Smooth muscle cell (in vitro differentiated cells): ENCODE measurements around the gene UPF1. TPM values are rescaled to one million over a fixed set of nuclear protein-coding genes. Genes with fewer than 3 reads are reported as not detected.

Experiments
- DNase-seq: peaks from one replicate; lab custom pipeline; 2025; ENCODE audit not compliant: unreplicated experiment; lab: John Stamatoyannopoulos, UW
- H2AFZ ChIP-seq: fragments of 200-600 bp; sonication (generic); 2 replicates; pipeline ENCODE4 v1.6.0; 2016; ENCODE audit warnings: antibody characterized with exemption, low read depth, mild to moderate bottlenecking
- H3F3A ChIP-seq: fragments of 200-600 bp; sonication (generic); 2 replicates; pipeline ENCODE4 v1.6.0; 2017; ENCODE audit warnings: antibody characterized with exemption, low read depth
- H3K27ac ChIP-seq: fragments of 200-600 bp; sonication (generic); 2 replicates; pipeline ENCODE4 v1.5.1; 2016; ENCODE audit warnings: low read depth, mild to moderate bottlenecking
- H3K27me3 ChIP-seq: fragments of 200-600 bp; sonication (generic); 2 replicates; pipeline ENCODE4 v1.6.1; 2016; ENCODE audit warnings: low read depth, mild to moderate bottlenecking
- H3K36me3 ChIP-seq: fragments of 200-600 bp; sonication (generic); 2 replicates; pipeline ENCODE4 v1.5.1; 2016; ENCODE audit warnings: low read depth
- H3K4me1 ChIP-seq: fragments of 200-600 bp; sonication (generic); 2 replicates; pipeline ENCODE4 v1.5.1; 2016; ENCODE audit warnings: low read depth
- H3K4me2 ChIP-seq: fragments of 200-600 bp; sonication (generic); 2 replicates; pipeline ENCODE4 v1.6.0; 2016; ENCODE audit warnings: mild to moderate bottlenecking
- H3K4me3 ChIP-seq: fragments of 200-600 bp; sonication (generic); 2 replicates; pipeline ENCODE4 v1.5.1; 2016; ENCODE audit warnings: mild to moderate bottlenecking
- H3K79me2 ChIP-seq: fragments of 200-600 bp; sonication (generic); 2 replicates; pipeline ENCODE4 v1.6.0; 2016; ENCODE audit warnings: low read depth, mild to moderate bottlenecking
- H3K9ac ChIP-seq: fragments of 200-600 bp; sonication (generic); 2 replicates; pipeline ENCODE4 v1.6.0; 2016; ENCODE audit warnings: low read depth
- H3K9me3 ChIP-seq: fragments of 200-600 bp; sonication (generic); replicated peaks from 2 replicates; pipeline ENCODE4 v1.5.1; 2016; ENCODE audit warnings: low read depth
- H4K20me1 ChIP-seq: fragments of 200-600 bp; sonication (generic); 2 replicates; pipeline ENCODE4 v1.6.0; 2016; ENCODE audit warnings: low read depth
- WGBS: methylation state at CpG from one replicate; pipeline ENCODE4 v1.1.7; 2016; ENCODE audit warnings: low lambda C conversion rate; 5-methylcytosine and 5-hydroxymethylcytosine counted together
- polyA plus RNA-seq: library from polyadenylated mRNA; unstranded; fragments of >200 nt; fragmentation: Nextera tagmentation; extraction: Ambion mirVana; gene quantifications from 2 replicates; pipeline ENCODE4 v1.2.1, GENCODE V29; 2016
- total RNA-seq: library from RNA; depleted of rRNA; stranded (reverse); fragments of >200 nt; gene quantifications from 2 replicates; pipeline ENCODE4 v1.2.3, GENCODE V29; 2014
- TF ChIP-seq, protein P1 (sequence below): fragments of 200-600 bp; sonication (generic); IDR thresholded peaks from 2 replicates; pipeline ENCODE4 v1.5.1; 2017; ENCODE audit warnings: borderline replicate concordance, mild to moderate bottlenecking, antibody characterized with exemption; ENCODE audit not compliant: insufficient read depth, poor library complexity, severe bottlenecking

UPF1 gene
- total and polyA plus RNA-seq, 2 experiments from 2014 or later: 30.3 to 37.8 TPM

DNA sequence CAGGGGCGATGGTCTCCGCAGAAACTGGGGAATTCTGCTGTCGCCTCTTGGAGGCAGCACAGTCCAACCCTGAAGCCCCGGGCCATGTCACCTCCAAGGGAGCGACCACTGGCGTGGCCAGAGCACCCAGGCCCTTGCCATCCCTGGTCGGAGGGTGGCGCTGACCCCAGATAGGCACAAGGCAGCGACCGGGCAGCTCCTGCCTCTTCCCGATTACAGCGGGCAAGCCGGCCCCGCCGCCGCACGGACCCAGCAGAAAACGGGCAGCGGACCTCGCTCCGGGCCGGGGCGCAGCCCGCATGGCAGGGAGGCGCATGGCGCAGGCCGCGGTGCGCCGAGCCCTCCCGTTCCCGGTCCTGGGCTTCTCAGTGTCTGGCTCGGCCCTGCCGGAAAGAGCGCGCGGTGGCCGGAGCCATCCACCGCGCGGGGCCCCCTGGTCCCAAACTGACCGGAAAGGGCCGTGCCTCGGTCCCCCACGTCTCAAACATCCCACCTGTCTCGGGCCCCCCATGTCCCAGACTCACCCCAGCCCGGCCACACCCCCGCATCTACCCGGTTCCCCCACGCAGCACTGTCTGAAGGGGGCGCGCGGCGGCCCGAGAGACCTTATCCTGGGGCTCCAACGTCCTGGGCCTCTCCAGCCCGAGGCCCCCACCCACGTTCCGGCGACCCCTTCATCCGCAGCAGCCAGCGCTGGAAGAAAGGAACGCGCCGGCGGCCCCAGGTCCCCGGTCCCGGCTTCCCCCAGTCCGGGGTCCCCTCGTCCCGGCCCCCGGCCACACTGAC lies 63.5 kb downstream of the UPF1 start:
- no peaks in the 10 kb centered on the region for H3F3A ChIP-seq
- H3K79me2 ChIP-seq: no peaks in the 10 kb centered on the region
- no peak overlapping the region for H3K27ac ChIP-seq
- TF ChIP-seq, protein P1, sequence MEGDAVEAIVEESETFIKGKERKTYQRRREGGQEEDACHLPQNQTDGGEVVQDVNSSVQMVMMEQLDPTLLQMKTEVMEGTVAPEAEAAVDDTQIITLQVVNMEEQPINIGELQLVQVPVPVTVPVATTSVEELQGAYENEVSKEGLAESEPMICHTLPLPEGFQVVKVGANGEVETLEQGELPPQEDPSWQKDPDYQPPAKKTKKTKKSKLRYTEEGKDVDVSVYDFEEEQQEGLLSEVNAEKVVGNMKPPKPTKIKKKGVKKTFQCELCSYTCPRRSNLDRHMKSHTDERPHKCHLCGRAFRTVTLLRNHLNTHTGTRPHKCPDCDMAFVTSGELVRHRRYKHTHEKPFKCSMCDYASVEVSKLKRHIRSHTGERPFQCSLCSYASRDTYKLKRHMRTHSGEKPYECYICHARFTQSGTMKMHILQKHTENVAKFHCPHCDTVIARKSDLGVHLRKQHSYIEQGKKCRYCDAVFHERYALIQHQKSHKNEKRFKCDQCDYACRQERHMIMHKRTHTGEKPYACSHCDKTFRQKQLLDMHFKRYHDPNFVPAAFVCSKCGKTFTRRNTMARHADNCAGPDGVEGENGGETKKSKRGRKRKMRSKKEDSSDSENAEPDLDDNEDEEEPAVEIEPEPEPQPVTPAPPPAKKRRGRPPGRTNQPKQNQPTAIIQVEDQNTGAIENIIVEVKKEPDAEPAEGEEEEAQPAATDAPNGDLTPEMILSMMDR: peak; percentile 16
- peak overlapping the region; percentile 59 for H3K4me3 ChIP-seq
- peak overlapping the region; percentile 96 for H3K4me2 ChIP-seq
- WGBS: 2% methylated on average over 44 of the region's 72 CpGs
- no peaks in the 10 kb centered on the region for H3K9me3 ChIP-seq
- no peaks in the 10 kb centered on the region for H3K27me3 ChIP-seq
- peaks cover 9% of the 10 kb centered on the region for H4K20me1 ChIP-seq
- H3K36me3 ChIP-seq: no peaks in the 10 kb centered on the region
- no peak overlapping the region for H3K9ac ChIP-seq
- no peak overlapping the region for H2AFZ ChIP-seq
- peaks cover 9% of the 10 kb centered on the region for H3K4me1 ChIP-seq
- DNase-seq: peak; percentile 20

DNA sequence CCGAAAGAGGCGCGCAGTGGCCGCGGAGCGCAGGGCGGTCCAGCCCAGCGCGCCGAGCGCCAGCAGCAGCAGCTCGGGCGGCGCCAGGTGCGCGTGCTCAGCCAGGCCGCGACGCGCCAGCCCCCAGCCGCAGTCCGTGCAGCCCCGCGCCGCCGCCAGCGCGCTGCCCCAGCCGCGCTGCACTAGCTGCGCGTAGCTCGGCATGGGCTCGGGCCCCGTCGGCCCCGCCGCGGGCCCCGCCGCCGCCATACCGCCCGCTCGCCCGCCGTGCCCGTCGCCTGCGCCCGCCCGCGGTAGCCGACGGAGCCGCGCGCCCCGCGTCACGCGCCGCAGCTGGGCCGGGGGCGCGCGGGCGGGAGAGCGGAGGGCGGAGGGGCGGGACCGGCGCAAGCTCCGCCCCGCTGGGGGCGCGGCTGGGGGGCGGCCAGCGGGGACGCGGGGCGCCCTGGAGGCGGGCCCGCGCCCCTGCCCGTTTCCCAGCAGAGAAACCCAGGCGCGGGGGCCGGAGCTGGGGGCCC lies 64.1 kb downstream of the UPF1 start, which contains the start of gene CERS1:
CERS1 (minus strand) TSS at position 335 of the 518 bp plus-strand sequence; CDS start at position 249, 86 bp downstream.
- Histone ChIP-seq H3K27ac (no peak within 1 kb of the TSS), H3K27me3 (no peaks in the 10 kb centered on the region), H3K9ac (no peak within 1 kb of the TSS), H3K36me3 (no peaks in the 10 kb centered on the region), H3K4me2 (peak within 1 kb of the TSS; percentile 96), H2AFZ (no peak within 1 kb of the TSS), H4K20me1 (peaks cover 11% of the 10 kb centered on the region), H3F3A (no peaks in the 10 kb centered on the region), H3K79me2 (no peaks in the 10 kb centered on the region), H3K4me3 (peak within 1 kb of the TSS; percentile 59), H3K9me3 (no peaks in the 10 kb centered on the region), H3K4me1 (peaks cover 9% of the 10 kb centered on the region)
- DNase-seq: no peak
- TF ChIP-seq, protein P1: no peak
- 2% methylated on average over 24 of the region's 89 CpGs for WGBS

DNA sequence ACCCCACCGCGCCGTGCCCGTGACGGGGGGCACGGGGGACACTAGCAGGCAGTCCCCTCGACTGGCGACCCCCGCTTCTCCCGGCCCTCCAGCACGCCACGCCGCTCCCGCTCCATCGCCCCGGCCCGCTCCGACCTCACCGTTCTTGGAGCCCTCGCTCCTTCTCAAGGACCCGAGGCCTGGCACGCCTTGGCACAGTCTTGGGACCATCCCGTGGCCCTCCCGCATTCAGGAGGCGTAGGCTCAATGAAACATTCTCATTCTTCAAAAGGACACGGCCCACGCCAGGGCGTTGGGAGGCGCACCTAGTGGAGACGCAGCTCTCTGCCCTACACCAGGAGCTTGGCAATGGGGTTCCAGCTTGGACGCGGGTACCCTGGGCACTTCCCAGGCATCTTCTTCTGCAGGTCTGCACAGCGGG lies 64.7 kb downstream of the UPF1 start:
- H3K36me3 ChIP-seq: no peaks in the 10 kb centered on the region
- 52% methylated on average over 15 of the region's 33 CpGs for WGBS
- H3F3A ChIP-seq: no peaks in the 10 kb centered on the region
- H4K20me1 ChIP-seq: peaks cover 16% of the 10 kb centered on the region
- H3K27me3 ChIP-seq: no peaks in the 10 kb centered on the region
- H2AFZ ChIP-seq: no peak overlapping the region
- H3K9me3 ChIP-seq: no peaks in the 10 kb centered on the region
- peak overlapping the region; percentile 34 for H3K4me3 ChIP-seq
- TF ChIP-seq, protein P1: no peak
- H3K27ac ChIP-seq: no peak overlapping the region
- DNase-seq: no peak
- H3K79me2 ChIP-seq: no peaks in the 10 kb centered on the region
- peaks cover 9% of the 10 kb centered on the region for H3K4me1 ChIP-seq
- H3K9ac ChIP-seq: no peak overlapping the region
- H3K4me2 ChIP-seq: peak overlapping the region; percentile 82
